H9 (cell line): Measurements from ENCODE around the gene ANP32A. TPM values are rescaled to one million over a fixed set of nuclear protein-coding genes. Genes with fewer than 3 reads are reported as not detected.

Source experiments
- DNase-seq: peaks from one replicate; pipeline ENCODE4 v3.0.0-alpha.2; 2017
- H2AFZ ChIP-seq: one replicate; pipeline ENCODE4 v1.6.1; 2013; ENCODE audit warnings: mild to moderate bottlenecking, low read length, control low read depth, moderate library complexity
- H2AK5ac ChIP-seq: 2 replicates; pipeline ENCODE4 v1.6.1; 2013; ENCODE audit warnings: low read length, control low read depth, mixed read lengths; ENCODE audit not compliant: insufficient read length
- H2BK120ac ChIP-seq: one replicate; pipeline ENCODE4 v1.6.1; 2013; ENCODE audit warnings: low read depth, mild to moderate bottlenecking, low read length, control low read depth, inconsistent platforms; ENCODE audit not compliant: poor library complexity, severe bottlenecking
- H2BK12ac ChIP-seq: 2 replicates; pipeline ENCODE4 v1.6.1; 2013; ENCODE audit warnings: low read length, control low read depth, mixed read lengths, low read depth; ENCODE audit not compliant: insufficient read length
- H2BK15ac ChIP-seq: 2 replicates; pipeline ENCODE4 v1.6.1; 2013; ENCODE audit warnings: low read depth, low read length, control low read depth
- H2BK20ac ChIP-seq: one replicate; pipeline ENCODE4 v1.6.1; 2013; ENCODE audit warnings: low read depth, mild to moderate bottlenecking, low read length, control low read depth, inconsistent platforms; ENCODE audit not compliant: poor library complexity, severe bottlenecking
- H2BK5ac ChIP-seq: 2 replicates; pipeline ENCODE4 v1.6.1; 2013; ENCODE audit warnings: low read length, control low read depth, mixed read lengths; ENCODE audit not compliant: insufficient read length
- H3K14ac ChIP-seq: 2 replicates; pipeline ENCODE4 v1.6.1; 2013; ENCODE audit warnings: low read length, control low read depth; ENCODE audit not compliant: insufficient read depth
- H3K18ac ChIP-seq: 2 replicates; pipeline ENCODE4 v1.6.1; 2013; ENCODE audit warnings: low read depth, mild to moderate bottlenecking, mixed read lengths, low read length, control low read depth; ENCODE audit not compliant: insufficient read length
- H3K23ac ChIP-seq: 2 replicates; pipeline ENCODE4 v1.6.1; 2013; ENCODE audit warnings: low read length, control low read depth, mixed read lengths, low read depth; ENCODE audit not compliant: insufficient read length
- H3K23me2 ChIP-seq: 2 replicates; pipeline ENCODE4 v1.6.1; 2013; ENCODE audit warnings: low read depth, mild to moderate bottlenecking, mixed read lengths, low read length, control low read depth; ENCODE audit not compliant: insufficient read length, poor library complexity, severe bottlenecking
- H3K27ac ChIP-seq: 2 replicates; pipeline ENCODE4 v1.5.1; 2013; ENCODE audit warnings: low read length, control low read depth, mixed read lengths, low read depth; ENCODE audit not compliant: insufficient read length
- H3K27me3 ChIP-seq: 2 replicates; pipeline ENCODE4 v1.6.1; 2013; ENCODE audit warnings: low read length, control low read depth, inconsistent platforms; ENCODE audit not compliant: insufficient read depth
- H3K4ac ChIP-seq: 2 replicates; pipeline ENCODE4 v1.6.1; 2013; ENCODE audit warnings: low read depth, mild to moderate bottlenecking, control low read depth, inconsistent platforms, low read length, moderate library complexity
- H3K4me1 ChIP-seq: 2 replicates; pipeline ENCODE4 v1.6.1; 2013; ENCODE audit warnings: low read length, control low read depth, inconsistent platforms; ENCODE audit not compliant: insufficient read depth
- H3K4me2 ChIP-seq: 2 replicates; pipeline ENCODE4 v1.6.1; 2013; ENCODE audit warnings: low read length, control low read depth, mixed read lengths; ENCODE audit not compliant: insufficient read length, insufficient read depth
- H3K56ac ChIP-seq: 2 replicates; pipeline ENCODE4 v1.6.1; 2013; ENCODE audit warnings: low read depth, mild to moderate bottlenecking, mixed read lengths, low read length, control low read depth; ENCODE audit not compliant: insufficient read length
- H3K79me1 ChIP-seq: 2 replicates; pipeline ENCODE4 v1.6.1; 2013; ENCODE audit warnings: low read depth, mild to moderate bottlenecking, moderate library complexity, low read length, control low read depth, inconsistent platforms; ENCODE audit not compliant: insufficient read depth, poor library complexity, severe bottlenecking
- H3K79me2 ChIP-seq: 2 replicates; pipeline ENCODE4 v1.6.1; 2013; ENCODE audit warnings: low read length, control low read depth, inconsistent platforms; ENCODE audit not compliant: insufficient read depth
- H3K9ac ChIP-seq: 2 replicates; pipeline ENCODE4 v1.6.1; 2013; ENCODE audit warnings: low read length, control low read depth, mixed read lengths; ENCODE audit not compliant: insufficient read length; ENCODE audit errors: extremely low read depth
- H3K9me3 ChIP-seq: one replicate; pipeline ENCODE4 v1.6.1; 2013; ENCODE audit warnings: low read depth, low read length, inconsistent platforms; ENCODE audit not compliant: control insufficient read depth
- H3T11ph ChIP-seq: one replicate; pipeline ENCODE4 v1.6.1; 2013; ENCODE audit warnings: mild to moderate bottlenecking, low read length, control low read depth, inconsistent platforms
- H4K20me1 ChIP-seq: one replicate; pipeline ENCODE4 v1.6.1; 2013; ENCODE audit not compliant: control insufficient read depth, insufficient read length, insufficient read depth
- H4K5ac ChIP-seq: 2 replicates; pipeline ENCODE4 v1.6.1; 2013; ENCODE audit warnings: low read depth, mild to moderate bottlenecking, mixed read lengths, low read length, control low read depth; ENCODE audit not compliant: insufficient read length
- H4K8ac ChIP-seq: replicated peaks from 2 replicates; pipeline ENCODE4 v1.6.1; 2013; ENCODE audit warnings: low read length, control low read depth, mixed read lengths, low read depth; ENCODE audit not compliant: insufficient read length
- H4K91ac ChIP-seq: 2 replicates; pipeline ENCODE4 v1.6.1; 2013; ENCODE audit warnings: low read depth, mild to moderate bottlenecking, moderate library complexity, mixed read lengths, low read length, control low read depth; ENCODE audit not compliant: insufficient read length
- H3K27ac Mint-ChIP-seq, 3 experiments: 2 replicates in 2 of 3; 3 replicates in 1 of 3; pipeline ENCODE4 v1.8.0; 2020 to 2021; ENCODE audit warnings: mixed read lengths in 3 of 3, mild to moderate bottlenecking in 1 of 3, moderate library complexity in 1 of 3
- H3K27me3 Mint-ChIP-seq: 2 replicates; pipeline ENCODE4 v1.8.0; 2021; ENCODE audit warnings: low read depth, mild to moderate bottlenecking, moderate library complexity, mixed read lengths
- H3K36me3 Mint-ChIP-seq, 3 experiments: 2 replicates in 2 of 3; 3 replicates in 1 of 3; pipeline ENCODE4 v1.8.0; 2020 to 2021; ENCODE audit warnings: low read depth in 3 of 3, mixed read lengths in 3 of 3; ENCODE audit not compliant: insufficient read depth in 1 of 3
- H3K4me1 Mint-ChIP-seq, 2 experiments: 2 replicates each; pipeline ENCODE4 v1.8.0; 2020; ENCODE audit warnings: mixed read lengths in 2 of 2
- H3K4me3 Mint-ChIP-seq, 2 experiments: 2 replicates in 1 of 2; 3 replicates in 1 of 2; pipeline ENCODE4 v1.8.0; 2020 to 2021; ENCODE audit warnings: mild to moderate bottlenecking in 2 of 2, mixed read lengths in 2 of 2, moderate library complexity in 1 of 2
- H3K9me3 Mint-ChIP-seq, 2 experiments: 2 replicates in 1 of 2; 3 replicates in 1 of 2; pipeline ENCODE4 v1.8.0; 2020; ENCODE audit warnings: mild to moderate bottlenecking in 2 of 2, mixed read lengths in 2 of 2, moderate library complexity in 1 of 2
- CTCF ChIP-seq: fragments of 200-600 bp; sonication (generic); conservative IDR thresholded peaks from 3 replicates; pipeline ENCODE4 v1.8.0; 2021; ENCODE audit warnings: antibody characterized with exemption, mild to moderate bottlenecking
- WGBS: extraction: QIAGEN DNeasy Blood & Tissue Kit; methylation state at CpG from one replicate; pipeline ENCODE4 v1.1.7; 2013; ENCODE audit warnings: missing lambda C conversion rate, low lambda C conversion rate, mixed read lengths; ENCODE audit not compliant: insufficient read length; ENCODE audit errors: extremely low coverage; 5-methylcytosine and 5-hydroxymethylcytosine counted together
- total RNA-seq: library from RNA; stranded (reverse); gene quantifications from 2 replicates; pipeline ENCODE4 v1.2.1, GENCODE V29; 2021

Gene ANP32A
- total RNA-seq, 1 experiment from 2014 or later: 318 TPM

- no peak for TF ChIP-seq CTCF
- Histone ChIP-seq H3K9me3 (no peaks in the 10 kb centered on the region), H2BK120ac (no peak overlapping the region), H3K4me2 (no peak overlapping the region), H3K14ac (no peak overlapping the region), H3K56ac (no peak overlapping the region), H3K4me1 (no peaks in the 10 kb centered on the region), H3K9ac (no peak overlapping the region), H4K91ac (no peak overlapping the region), H3K79me2 (no peaks in the 10 kb centered on the region), H2BK5ac (no peak overlapping the region), H2AFZ (no peak overlapping the region), H2BK15ac (no peak overlapping the region), H3K18ac (no peak overlapping the region), H3K23me2 (no peaks in the 10 kb centered on the region), H3T11ph (no peak overlapping the region), H4K20me1 (no peaks in the 10 kb centered on the region), H2AK5ac (no peak overlapping the region), H3K27ac (no peak overlapping the region), H3K23ac (no peak overlapping the region), H3K79me1 (no peaks in the 10 kb centered on the region), H4K8ac (no peak overlapping the region), H3K27me3 (no peaks in the 10 kb centered on the region), H3K4ac (no peak overlapping the region), H2BK20ac (no peak overlapping the region), H2BK12ac (no peak overlapping the region), H4K5ac (no peak overlapping the region)
- no peak overlapping the region for H3K27ac Mint-ChIP-seq
- H3K4me3 Mint-ChIP-seq: no peak overlapping the region
- H3K27me3 Mint-ChIP-seq: no peaks in the 10 kb centered on the region; the same call in none of the 2 replicates
- H3K4me1 Mint-ChIP-seq: no peaks in the 10 kb centered on the region
- DNase-seq: no peak
- H3K9me3 Mint-ChIP-seq: no peaks in the 10 kb centered on the region
- H3K36me3 Mint-ChIP-seq: no peaks in the 10 kb centered on the region
- WGBS: no CpG with 5 or more reads among the region's 1 CpG
These were observed 56.6 kb downstream of the ANP32A start for GRCh38 chr15:68764090-68764489.
